Measurements from ENCODE around the gene ANKRD13B.

Gene ANKRD13B

DNA sequence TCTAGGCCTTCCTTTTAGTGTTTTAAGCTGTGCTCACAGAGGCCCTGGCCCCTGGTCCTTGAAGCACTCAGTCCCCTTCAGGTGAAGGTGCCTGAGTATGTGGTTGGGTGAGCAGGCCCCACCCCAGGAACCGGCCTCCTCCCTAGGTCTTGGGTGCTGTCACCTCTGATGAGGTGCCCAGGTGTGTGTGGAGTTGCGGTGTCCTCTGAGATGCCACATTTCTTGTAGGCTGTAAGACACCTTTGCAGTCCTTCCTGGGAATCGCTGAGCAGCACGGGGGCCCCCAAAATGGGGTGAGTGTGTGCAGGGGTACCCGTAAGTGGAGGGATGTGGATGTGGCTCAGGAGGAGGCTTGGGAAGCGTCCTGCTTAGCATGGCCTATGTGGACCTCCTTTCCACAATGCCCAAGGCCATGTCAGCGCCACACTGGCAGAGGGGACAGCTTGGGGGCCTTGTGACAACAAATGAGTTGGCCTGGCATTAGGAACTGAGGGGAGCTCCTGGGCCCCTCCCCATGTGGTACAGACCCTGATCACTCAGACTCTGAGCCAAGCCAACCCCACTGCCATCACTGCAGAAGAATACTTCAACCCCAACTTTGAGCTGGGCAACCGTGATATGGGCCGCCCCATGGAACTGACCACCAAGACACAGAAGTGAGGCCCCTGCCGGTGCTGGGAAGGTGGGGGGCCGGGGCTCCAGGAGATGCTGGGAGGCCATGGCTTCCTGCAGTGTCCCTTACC, 18.6 kb downstream of the ANKRD13B start:
- TF ChIP-seq ZNF274 (IDR thresholded peaks at IDR 0.05; ENCODE audit: low read depth, low read length), result no peak
- no peak overlapping the region for H3K4me3 ChIP-seq (ENCODE audit: low read length)

DNA sequence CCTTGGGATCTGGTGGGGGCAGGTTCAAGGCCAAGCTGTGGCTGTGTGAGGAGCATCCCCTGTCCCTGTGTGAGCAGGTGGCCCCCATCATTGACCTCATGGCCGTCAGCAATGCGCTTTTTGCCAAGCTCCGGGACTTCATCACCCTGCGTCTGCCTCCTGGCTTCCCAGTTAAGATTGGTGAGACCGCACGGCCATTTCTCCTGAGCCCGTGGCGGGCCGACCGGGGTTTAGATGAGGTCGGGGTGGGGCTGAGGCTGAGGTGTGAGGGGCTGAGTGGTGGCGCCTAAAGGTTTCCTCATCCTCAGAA, 19.1 kb downstream of the ANKRD13B start:
- no peak for TF ChIP-seq ZNF274 (IDR thresholded peaks at IDR 0.05; ENCODE audit: low read depth, low read length)

GRCh38 chr17:29612404-29613280, 19.7 kb downstream of the ANKRD13B start:
- no peak for TF ChIP-seq ZNF274 (IDR thresholded peaks at IDR 0.05; ENCODE audit: low read depth, low read length)
- no peak overlapping the region; the same call in 1 of the 2 replicates for H3K4me3 ChIP-seq (ENCODE audit: low read length)

More for the DNA sequence above, 19.1 kb downstream of the ANKRD13B start:
- H3K4me3 ChIP-seq (ENCODE audit: low read length), result no peak overlapping the region

DNA sequence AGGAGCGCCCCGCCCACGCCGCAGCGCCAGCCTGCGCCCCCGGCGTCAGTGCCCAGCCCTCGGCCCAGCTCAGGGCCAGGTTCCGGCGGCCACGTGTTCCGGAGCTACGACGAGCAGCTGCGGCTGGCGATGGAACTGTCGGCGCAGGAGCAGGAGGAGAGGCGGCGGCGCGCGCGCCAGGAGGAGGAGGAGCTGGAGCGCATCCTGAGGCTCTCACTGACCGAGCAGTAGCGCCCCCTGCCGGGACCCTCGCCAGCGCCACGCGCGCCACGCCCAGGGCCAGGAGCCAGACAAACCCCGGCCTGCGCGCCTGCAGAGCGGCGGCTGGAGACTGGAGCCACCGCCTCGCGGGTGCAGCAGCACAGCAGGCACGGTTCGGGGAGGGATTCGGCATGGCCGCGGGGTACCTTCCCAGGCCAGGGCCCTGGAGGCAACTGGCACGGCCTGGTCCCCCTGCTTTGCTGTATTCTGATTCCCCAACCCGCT, 20.5 kb downstream of the ANKRD13B start:
- no peak overlapping the region; the same call in 1 of the 2 replicates for H3K4me3 ChIP-seq (ENCODE audit: low read length)
- no peak for TF ChIP-seq ZNF274 (IDR thresholded peaks at IDR 0.05; ENCODE audit: low read depth, low read length)

- TF ChIP-seq ZNF274 (IDR thresholded peaks at IDR 0.05; ENCODE audit: low read depth, low read length), result no peak
- no peak overlapping the region for H3K4me3 ChIP-seq (ENCODE audit: low read length)
Measured at GRCh38 chr17:29613856-29614255, 20.9 kb downstream of the ANKRD13B start.

DNA sequence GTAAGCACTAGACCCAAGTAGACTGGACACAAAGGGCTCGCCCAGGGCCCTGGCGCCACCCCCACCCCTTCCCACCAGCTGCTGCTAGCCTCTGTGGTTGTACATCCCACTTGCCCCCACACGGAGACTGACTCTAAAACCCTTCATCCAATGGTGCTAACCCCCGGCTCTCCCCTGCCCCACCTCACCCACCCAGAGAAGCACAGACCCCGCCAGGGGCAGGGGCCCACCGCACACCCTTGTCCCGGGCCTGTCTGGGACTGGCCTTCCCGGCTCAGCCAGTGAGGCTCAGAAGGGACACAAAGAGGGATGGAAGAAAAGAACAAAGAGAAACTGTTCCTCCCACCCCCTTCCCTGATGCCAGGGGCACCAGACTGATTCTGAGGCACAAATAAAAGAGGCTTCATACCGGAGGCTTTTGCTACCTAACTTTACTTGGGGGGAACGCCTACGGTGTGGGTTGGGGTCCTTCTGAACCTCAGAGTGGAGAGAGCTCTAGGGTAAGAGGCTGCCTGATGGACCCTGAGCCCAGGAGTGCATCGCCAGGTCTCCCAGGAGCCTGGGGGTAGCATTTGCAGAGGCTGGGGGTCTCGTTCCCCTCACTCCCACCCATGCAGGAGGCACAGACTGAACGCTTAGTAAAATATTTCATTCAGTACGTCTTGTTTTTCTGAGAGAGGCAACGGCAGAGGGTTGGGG, 21.6 kb downstream of the ANKRD13B start:
- H3K4me3 ChIP-seq (ENCODE audit: low read length), result no peak overlapping the region
- no peak for TF ChIP-seq ZNF274 (IDR thresholded peaks at IDR 0.05; ENCODE audit: low read depth, low read length)

GRCh38 chr17:29615048-29615385, 22.1 kb downstream of the ANKRD13B start:
- TF ChIP-seq ZNF274 (IDR thresholded peaks at IDR 0.05; ENCODE audit: low read depth, low read length), result no peak
- peak overlapping the region; percentile 10; the same call in 1 of the 2 replicates for H3K4me3 ChIP-seq (ENCODE audit: low read length)

GRCh38 chr17:29615492-29616299, 22.8 kb downstream of the ANKRD13B start:
- no peak for TF ChIP-seq ZNF274 (IDR thresholded peaks at IDR 0.05; ENCODE audit: low read depth, low read length)
- H3K4me3 ChIP-seq (ENCODE audit: low read length), result peak overlapping the region; percentile 28; the same call in 1 of the 2 replicates

GRCh38 chr17:29616300-29617048, 23.5 kb downstream of the ANKRD13B start:
- no peak for TF ChIP-seq ZNF274 (IDR thresholded peaks at IDR 0.05; ENCODE audit: low read depth, low read length)
- H3K4me3 ChIP-seq (ENCODE audit: low read length), result no peak overlapping the region; the same call in 1 of the 2 replicates

- no peak for TF ChIP-seq ZNF274 (IDR thresholded peaks at IDR 0.05; ENCODE audit: low read depth, low read length)
- no peak overlapping the region; the same call in 1 of the 2 replicates for H3K4me3 ChIP-seq (ENCODE audit: low read length)
Measured at GRCh38 chr17:29617125-29617480, 24.2 kb downstream of the ANKRD13B start.

GRCh38 chr17:29617481-29618271, 24.7 kb downstream of the ANKRD13B start:
- no peak overlapping the region; the same call in 1 of the 2 replicates for H3K4me3 ChIP-seq (ENCODE audit: low read length)
- no peak for TF ChIP-seq ZNF274 (IDR thresholded peaks at IDR 0.05; ENCODE audit: low read depth, low read length)
